ENCODE results near the gene ABCA13.

ABCA13 gene

GRCh38 chr7:48252995-48253394 is 81.7 kb downstream of the ABCA13 start:
- Histone ChIP-seq H3K27ac (replicated peaks) (no peak overlapping the region), H3K27me3 (ENCODE audit: insufficient read depth, poor library complexity, severe bottlenecking) (no peaks in the 10 kb centered on the region), H3K4me3 (replicated peaks; ENCODE audit: insufficient read depth, low read length) (no peak overlapping the region)
- no peak for TF ChIP-seq GABPA (IDR thresholded peaks at IDR 0.05; ENCODE audit: low read depth)
- no peak for TF ChIP-seq CTCF (IDR thresholded peaks at IDR 0.05; ENCODE audit: insufficient read depth, low read length)
- no peak for TF ChIP-seq POLR2AphosphoS5 (IDR thresholded peaks at IDR 0.05; ENCODE audit: low read depth)
- TF ChIP-seq SPI1 (IDR thresholded peaks at IDR 0.05; ENCODE audit: borderline replicate concordance, low read depth): no peak
- TF ChIP-seq REST (IDR thresholded peaks at IDR 0.05; ENCODE audit: insufficient replicate concordance, low read depth): no peak
- DNase-seq (ENCODE audit: low read depth in 1 of 2, low spot score in 1 of 2): no peak

- H3K27ac ChIP-seq (replicated peaks): no peak overlapping the region
- no peak for DNase-seq (ENCODE audit: low read depth in 1 of 2, low spot score in 1 of 2)
- no peak overlapping the region for H3K4me3 ChIP-seq (replicated peaks; ENCODE audit: insufficient read depth, low read length)
- TF ChIP-seq POLR2AphosphoS5 (IDR thresholded peaks at IDR 0.05; ENCODE audit: low read depth): no peak
- no peak for TF ChIP-seq REST (IDR thresholded peaks at IDR 0.05; ENCODE audit: insufficient replicate concordance, low read depth)
- TF ChIP-seq CTCF (IDR thresholded peaks at IDR 0.05; ENCODE audit: insufficient read depth, low read length): no peak
- TF ChIP-seq SPI1 (IDR thresholded peaks at IDR 0.05; ENCODE audit: borderline replicate concordance, low read depth): no peak
- no peak for TF ChIP-seq GABPA (IDR thresholded peaks at IDR 0.05; ENCODE audit: low read depth)
- no peaks in the 10 kb centered on the region for H3K27me3 ChIP-seq (ENCODE audit: insufficient read depth, poor library complexity, severe bottlenecking)
Measured at GRCh38 chr7:48255046-48255445, 83.8 kb downstream of the ABCA13 start.

- Histone ChIP-seq H3K27me3 (ENCODE audit: insufficient read depth, poor library complexity, severe bottlenecking) (no peaks in the 10 kb centered on the region), H3K27ac (replicated peaks) (no peak overlapping the region), H3K4me3 (replicated peaks; ENCODE audit: insufficient read depth, low read length) (no peak overlapping the region)
- TF ChIP-seq GABPA (IDR thresholded peaks at IDR 0.05; ENCODE audit: low read depth) (no peak), REST (IDR thresholded peaks at IDR 0.05; ENCODE audit: insufficient replicate concordance, low read depth) (no peak), POLR2AphosphoS5 (IDR thresholded peaks at IDR 0.05; ENCODE audit: low read depth) (no peak)
- DNase-seq (ENCODE audit: low read depth in 1 of 2, low spot score in 1 of 2): no peak
Measured at GRCh38 chr7:48259463-48260280, 88.4 kb downstream of the ABCA13 start.
